HepG2 (cell line): ENCODE measurements around the gene DPM1. TPM values are rescaled to one million over a fixed set of nuclear protein-coding genes. Genes with fewer than 3 reads are reported as not detected.
A peak's percentile ranks its signal among the peaks of the same experiment; 100 is the strongest.

Source experiments
- ATAC-seq: fragments of 200-7000 bp; cut with Tn5 transposase; 3 replicates; pipeline ENCODE4 v1.9.1; 2020; ENCODE audit warnings: mild to moderate bottlenecking, moderate library complexity
- BruUV-seq: library from RNA; stranded (reverse); fragments of 400-500 nt; replicated peaks from 2 replicates; lab custom pipeline; 2021; lab: Mats Ljungman, UMichigan
- CTCF ChIA-PET: fragments of 300-600 bp; formaldehyde crosslinking; extraction: SDS; loops from one replicate; lab custom pipeline; 2021; ENCODE audit warnings: low total read pairs, inconsistent platforms, low intra/inter-chr PET ratio; lab: Yijun Ruan, JAX
- POLR2A ChIA-PET: fragments of 350-600 bp; sonication (Branson Sonifier 250); formaldehyde crosslinking; loops from one replicate; lab custom pipeline; 2020; ENCODE audit warnings: antibody characterized with exemption, inconsistent platforms; lab: Yijun Ruan, JAX
- DNase-seq: peaks from one replicate; pipeline ENCODE4 v3.0.0-alpha.2; 2015; ENCODE audit warnings: low spot score
- FAIRE-seq: peaks from 3 replicates; lab custom pipeline; 2011; peaks lifted over from hg19 to GRCh38; lab: Jason Lieb, UNC
- H2AFZ ChIP-seq: one replicate; pipeline ENCODE4 v1.6.1; 2011; ENCODE audit warnings: low read length, inconsistent platforms
- H3K27ac ChIP-seq: fragments of 300-600 bp; 3 replicates; pipeline ENCODE4 v1.8.0; 2011; ENCODE audit warnings: mixed run types, mild to moderate bottlenecking, mixed read lengths, low read length, inconsistent platforms; ENCODE audit not compliant: insufficient read depth; ENCODE audit errors: extremely low read length
- H3K27me3 ChIP-seq, 2 experiments: fragments of 200-600 bp in 1 of 2; 2 replicates in 1 of 2; 3 replicates in 1 of 2; pipeline versions ENCODE4 v1.6.0 to v1.8.0; 2011; ENCODE audit warnings: low read length in 2 of 2, mild to moderate bottlenecking in 2 of 2, moderate library complexity in 2 of 2, inconsistent platforms in 1 of 2; ENCODE audit not compliant: insufficient read depth in 2 of 2, control insufficient read depth in 1 of 2
- H3K36me3 ChIP-seq, 2 experiments: fragments of 200-600 bp in 1 of 2; replicated peaks in 1 of 2; 2 replicates in 1 of 2; 3 replicates in 1 of 2; pipeline versions ENCODE4 v1.5.1 to v1.8.0; 2011; ENCODE audit warnings: low read length in 2 of 2, inconsistent platforms in 1 of 2; ENCODE audit not compliant: insufficient read depth in 2 of 2, control insufficient read depth in 1 of 2
- H3K4me1 ChIP-seq: 2 replicates; pipeline ENCODE4 v1.5.1; 2012; ENCODE audit warnings: low read length, inconsistent platforms; ENCODE audit not compliant: insufficient read depth
- H3K4me2 ChIP-seq: 2 replicates; pipeline ENCODE4 v1.6.0; 2011; ENCODE audit warnings: low read depth, low read length, inconsistent platforms
- H3K4me3 ChIP-seq, 3 experiments: fragments of 200-600 bp in 1 of 3; sonication (generic), shearing (Covaris generic) in 1 of 3; replicated peaks in 1 of 3; 2 replicates each; pipeline ENCODE4 v1.5.1; 2011 to 2016; ENCODE audit warnings: low read length in 3 of 3, inconsistent platforms in 2 of 3, low read depth in 2 of 3, mild to moderate bottlenecking in 2 of 3, control low read depth in 1 of 3, mixed read lengths in 1 of 3; ENCODE audit not compliant: insufficient read depth in 1 of 3
- H3K79me2 ChIP-seq: one replicate; pipeline ENCODE4 v1.6.1; 2011; ENCODE audit warnings: low read length, inconsistent platforms; ENCODE audit not compliant: insufficient read depth
- H3K9ac ChIP-seq: 2 replicates; pipeline ENCODE4 v1.6.0; 2011; ENCODE audit warnings: mild to moderate bottlenecking, low read depth, low read length, inconsistent platforms; ENCODE audit not compliant: insufficient read depth
- H3K9me3 ChIP-seq: 2 replicates; pipeline ENCODE4 v1.5.1; 2012; ENCODE audit warnings: mild to moderate bottlenecking, low read length
- H4K20me1 ChIP-seq: 2 replicates; pipeline ENCODE4 v1.6.0; 2011; ENCODE audit warnings: inconsistent platforms, mild to moderate bottlenecking, low read length, moderate library complexity; ENCODE audit not compliant: insufficient read depth
- CC2D1A ChIP-seq: sonication (generic); formaldehyde crosslinking; IDR thresholded peaks from 2 replicates; pipeline ENCODE4 v1.8.1; 2023; ENCODE audit warnings: mild to moderate bottlenecking, missing genetic modification reagents
- EED ChIP-seq: sonication (generic); formaldehyde crosslinking; IDR thresholded peaks from 2 replicates; pipeline ENCODE4 v1.5.0; 2020; ENCODE audit warnings: mild to moderate bottlenecking, missing genetic modification reagents
- HNRNPUL1 ChIP-seq: fragments of 200-400 bp; formaldehyde crosslinking; IDR thresholded peaks from 2 replicates; pipeline ENCODE4 v1.6.1; 2017; ENCODE audit warnings: low read depth, mild to moderate bottlenecking, low read length, moderate library complexity
- JUNB ChIP-seq: sonication (generic); formaldehyde crosslinking; IDR thresholded peaks from 2 replicates; pipeline ENCODE4 v1.8.0; 2022; ENCODE audit warnings: missing genetic modification reagents, mild to moderate bottlenecking, borderline replicate concordance
- MXD4 ChIP-seq: IDR thresholded peaks from 2 replicates; pipeline ENCODE4 v1.6.1; 2016; ENCODE audit warnings: mild to moderate bottlenecking, missing biosample characterization, missing genetic modification reagents
- MYC ChIP-seq: sonication (generic); formaldehyde crosslinking; IDR thresholded peaks from 2 replicates; pipeline ENCODE4 v1.9.0; 2021; ENCODE audit warnings: missing genetic modification reagents, borderline replicate concordance
- NAIF1 ChIP-seq: sonication (generic); formaldehyde crosslinking; IDR thresholded peaks from 2 replicates; pipeline ENCODE4 v1.5.0; 2020; ENCODE audit warnings: mild to moderate bottlenecking, missing genetic modification reagents, borderline replicate concordance
- SRY ChIP-seq: sonication (generic); formaldehyde crosslinking; IDR thresholded peaks from 2 replicates; pipeline ENCODE4 v1.8.0; 2022; ENCODE audit warnings: mild to moderate bottlenecking, missing genetic modification reagents
- TMF1 ChIP-seq: sonication (generic); formaldehyde crosslinking; IDR thresholded peaks from 2 replicates; pipeline ENCODE4 v1.8.1; 2022; ENCODE audit warnings: low read depth, missing genetic modification reagents
- ZFYVE20 ChIP-seq: sonication (generic); formaldehyde crosslinking; IDR thresholded peaks from 2 replicates; pipeline ENCODE4 v1.8.0; 2023; ENCODE audit warnings: low read depth, mild to moderate bottlenecking, moderate library complexity, missing genetic modification reagents, borderline replicate concordance
- ZNF101 ChIP-seq: sonication (generic); formaldehyde crosslinking; IDR thresholded peaks from 2 replicates; pipeline ENCODE4 v1.4.0; 2020; ENCODE audit warnings: mild to moderate bottlenecking, low read depth, missing genetic modification reagents, borderline replicate concordance
- ZNF484 ChIP-seq: sonication (generic); formaldehyde crosslinking; IDR thresholded peaks from 2 replicates; pipeline ENCODE4 v1.5.1; 2020; ENCODE audit warnings: mild to moderate bottlenecking, low read depth, missing genetic modification reagents, borderline replicate concordance
- ZNF674 ChIP-seq: sonication (generic); formaldehyde crosslinking; IDR thresholded peaks from 2 replicates; pipeline ENCODE4 v1.5.0; 2020; ENCODE audit warnings: low read depth, mild to moderate bottlenecking, missing genetic modification reagents
- ZNF7 ChIP-seq: IDR thresholded peaks from 2 replicates; pipeline ENCODE4 v1.6.1; 2016; ENCODE audit warnings: missing biosample characterization, missing genetic modification reagents
- WGBS: methylation state at CpG from one replicate; pipeline ENCODE4 v1.1.6; 2017; ENCODE audit warnings: low lambda C conversion rate; 5-methylcytosine and 5-hydroxymethylcytosine counted together
- in situ Hi-C: cut with HindIII; loops from 2 replicates; pipeline ENCODE4 v1.10.0; 2017; ENCODE audit warnings: low pct_unique_long_range_greater_than_20kb; ENCODE audit not compliant: extremely low pct_ligation_motif_present
- intact Hi-C: fragments of 100-400 bp; cut with micrococcal nuclease; formaldehyde crosslinking; loops from one replicate; pipeline ENCODE4 v1.10.0; 2022; ENCODE audit not compliant: unreplicated experiment
- polyA plus RNA-seq, 8 experiments: library from polyadenylated mRNA; depleted of rRNA in 3 of 8; stranded (reverse) in 7 of 8; unstranded in 1 of 8; fragments of >200 nt; fragmentation: Illumina TruSeq in 4 of 8; extraction: Trizol in 4 of 8; gene quantifications; 2 replicates each; pipeline versions ENCODE4 v1.2.1 to v1.2.3, GENCODE V29; 2011 to 2016; ENCODE audit warnings: low read depth in 4 of 8, missing spikeins in 1 of 8, mixed read lengths in 1 of 8; ENCODE audit not compliant: insufficient read depth in 1 of 8
- total RNA-seq, 5 experiments: library from RNA; depleted of rRNA; stranded (reverse); fragments of >200 nt; fragmentation: Illumina TruSeq; extraction: Trizol; gene quantifications; 2 replicates each; pipeline ENCODE4 v1.2.3, GENCODE V29; 2016; ENCODE audit warnings: low read depth in 1 of 5
- TF ChIP-seq, protein P1 (sequence below): sonication (generic); formaldehyde crosslinking; IDR thresholded peaks from 2 replicates; pipeline ENCODE4 v1.4.0; 2020; ENCODE audit warnings: missing genetic modification reagents, mild to moderate bottlenecking, borderline replicate concordance
- TF ChIP-seq, protein P2 (sequence below): sonication (generic); formaldehyde crosslinking; IDR thresholded peaks from 2 replicates; pipeline ENCODE4 v1.4.0; 2020; ENCODE audit warnings: low read depth, mild to moderate bottlenecking, missing genetic modification reagents
- TF ChIP-seq, protein P3 (sequence below): sonication (generic); formaldehyde crosslinking; IDR thresholded peaks from 2 replicates; pipeline ENCODE4 v1.4.0; 2020; ENCODE audit warnings: missing genetic modification reagents
- TF ChIP-seq, protein P4 (sequence below): sonication (generic); formaldehyde crosslinking; IDR thresholded peaks from 2 replicates; pipeline ENCODE4 v1.5.1; 2020; ENCODE audit warnings: missing genetic modification reagents, mild to moderate bottlenecking, borderline replicate concordance

Gene DPM1
- total and polyA plus RNA-seq, 2 of the 13 experiments (the other 11 are each of a cell fraction or from before 2014, with no cell fraction given) = 83.2 to 161 TPM

DNA sequence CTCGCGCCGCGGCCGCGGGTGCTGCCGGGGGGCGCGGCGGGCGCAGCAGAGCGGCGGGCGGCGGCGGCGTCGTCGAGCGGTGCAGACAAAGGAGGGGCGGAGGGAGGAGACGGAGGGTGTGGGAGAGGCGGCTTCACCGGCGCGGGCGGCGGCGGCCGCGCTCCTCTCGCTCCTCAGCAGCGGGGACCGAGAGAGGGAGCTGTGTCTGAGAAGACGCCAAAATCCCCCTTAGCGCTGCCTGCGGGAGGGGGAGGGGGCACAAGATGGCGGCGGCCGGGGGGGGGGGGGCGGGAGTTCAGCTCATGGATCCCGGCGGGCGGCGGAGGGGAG is 27.4 kb downstream of the DPM1 start:
- DNase-seq = no peak
- in situ Hi-C loops (loop anchor here (10.0 kb wide), 1 partner anchor 136 kb away; the partner anchor contains the start of gene BCAS4), intact Hi-C loops (no loop called here)
- ChIA-PET POLR2A (interaction anchor here (0.6 to 4.3 kb wide), 16 partner anchors 9 to 141 kb away, joined by 3 to 87 read pairs (median 4); partner anchors contain the start of genes BCAS4, DPM1 and MOCS3), CTCF (interaction anchor here (4.7 kb wide), 1 partner anchor 136 kb away, joined by 62 read pairs; the partner anchor contains the start of gene BCAS4)
- peaks cover 44% of the 10 kb centered on the region for H3K79me2 ChIP-seq
- peak overlapping the region; percentile 84 for H3K9ac ChIP-seq
- H4K20me1 ChIP-seq = peaks cover 33% of the 10 kb centered on the region
- no peaks in the 10 kb centered on the region for H3K27me3 ChIP-seq
- H2AFZ ChIP-seq = no peak overlapping the region
- H3K27ac ChIP-seq = peak overlapping the region; percentile 78
- H3K9me3 ChIP-seq = no peaks in the 10 kb centered on the region
- no peak for FAIRE-seq
- no TSS peak for BruUV-seq
- peaks cover 31% of the 10 kb centered on the region for H3K4me1 ChIP-seq
- H3K4me3 ChIP-seq = peak overlapping the region; percentile 45 to 97 (median 96); a peak in 4 of 6 replicates
- peak overlapping the region; percentile 40 for H3K4me2 ChIP-seq
- WGBS = 3% methylated on average over 22 of the region's 45 CpGs
- H3K36me3 ChIP-seq = peaks cover 14 to 44% of the 10 kb centered on the region in 2 experiments
- ATAC-seq = peak; percentile 15
- TF ChIP-seq CC2D1A (CRISPR knock-in tag) (no peak), ZNF484 (CRISPR knock-in tag) (no peak), MYC (CRISPR knock-in tag) (peak; percentile 14; the same call in 1 of the 2 replicates), EED (no peak), SRY (CRISPR knock-in tag) (no peak; the same call in 1 of the 2 replicates), ZNF7 (CRISPR knock-in tag) (no peak), JUNB (CRISPR knock-in tag) (no peak), ZFYVE20 (0 out of 2 replicates have a peak, but pooled peaks have one; percentile 1), NAIF1 (CRISPR knock-in tag) (no peak), MXD4 (CRISPR knock-in tag) (no peak), HNRNPUL1 (no peak), ZNF101 (no peak), TMF1 (CRISPR knock-in tag) (no peak), ZNF674 (no peak)
- TF ChIP-seq, protein P1, sequence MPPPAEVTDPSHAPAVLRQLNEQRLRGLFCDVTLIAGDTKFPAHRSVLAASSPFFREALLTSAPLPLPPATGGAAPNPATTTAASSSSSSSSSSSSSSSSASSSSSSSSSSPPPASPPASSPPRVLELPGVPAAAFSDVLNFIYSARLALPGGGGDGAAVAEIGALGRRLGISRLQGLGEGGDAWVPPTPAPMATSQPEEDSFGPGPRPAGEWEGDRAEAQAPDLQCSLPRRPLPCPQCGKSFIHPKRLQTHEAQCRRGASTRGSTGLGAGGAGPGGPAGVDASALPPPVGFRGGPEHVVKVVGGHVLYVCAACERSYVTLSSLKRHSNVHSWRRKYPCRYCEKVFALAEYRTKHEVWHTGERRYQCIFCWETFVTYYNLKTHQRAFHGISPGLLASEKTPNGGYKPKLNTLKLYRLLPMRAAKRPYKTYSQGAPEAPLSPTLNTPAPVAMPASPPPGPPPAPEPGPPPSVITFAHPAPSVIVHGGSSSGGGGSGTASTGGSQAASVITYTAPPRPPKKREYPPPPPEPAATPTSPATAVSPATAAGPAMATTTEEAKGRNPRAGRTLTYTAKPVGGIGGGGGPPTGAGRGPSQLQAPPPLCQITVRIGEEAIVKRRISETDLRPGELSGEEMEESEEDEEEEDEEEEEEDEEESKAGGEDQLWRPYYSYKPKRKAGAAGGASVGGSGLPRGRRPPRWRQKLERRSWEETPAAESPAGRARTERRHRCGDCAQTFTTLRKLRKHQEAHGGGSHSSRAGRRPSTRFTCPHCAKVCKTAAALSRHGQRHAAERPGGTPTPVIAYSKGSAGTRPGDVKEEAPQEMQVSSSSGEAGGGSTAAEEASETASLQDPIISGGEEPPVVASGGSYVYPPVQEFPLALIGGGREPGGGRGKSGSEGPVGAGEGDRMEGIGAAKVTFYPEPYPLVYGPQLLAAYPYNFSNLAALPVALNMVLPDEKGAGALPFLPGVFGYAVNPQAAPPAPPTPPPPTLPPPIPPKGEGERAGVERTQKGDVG (CRISPR knock-in tag) = no peak
- TF ChIP-seq, protein P2, sequence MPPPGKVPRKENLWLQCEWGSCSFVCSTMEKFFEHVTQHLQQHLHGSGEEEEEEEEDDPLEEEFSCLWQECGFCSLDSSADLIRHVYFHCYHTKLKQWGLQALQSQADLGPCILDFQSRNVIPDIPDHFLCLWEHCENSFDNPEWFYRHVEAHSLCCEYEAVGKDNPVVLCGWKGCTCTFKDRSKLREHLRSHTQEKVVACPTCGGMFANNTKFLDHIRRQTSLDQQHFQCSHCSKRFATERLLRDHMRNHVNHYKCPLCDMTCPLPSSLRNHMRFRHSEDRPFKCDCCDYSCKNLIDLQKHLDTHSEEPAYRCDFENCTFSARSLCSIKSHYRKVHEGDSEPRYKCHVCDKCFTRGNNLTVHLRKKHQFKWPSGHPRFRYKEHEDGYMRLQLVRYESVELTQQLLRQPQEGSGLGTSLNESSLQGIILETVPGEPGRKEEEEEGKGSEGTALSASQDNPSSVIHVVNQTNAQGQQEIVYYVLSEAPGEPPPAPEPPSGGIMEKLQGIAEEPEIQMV (CRISPR knock-in tag) = no peak
- TF ChIP-seq, protein P3, sequence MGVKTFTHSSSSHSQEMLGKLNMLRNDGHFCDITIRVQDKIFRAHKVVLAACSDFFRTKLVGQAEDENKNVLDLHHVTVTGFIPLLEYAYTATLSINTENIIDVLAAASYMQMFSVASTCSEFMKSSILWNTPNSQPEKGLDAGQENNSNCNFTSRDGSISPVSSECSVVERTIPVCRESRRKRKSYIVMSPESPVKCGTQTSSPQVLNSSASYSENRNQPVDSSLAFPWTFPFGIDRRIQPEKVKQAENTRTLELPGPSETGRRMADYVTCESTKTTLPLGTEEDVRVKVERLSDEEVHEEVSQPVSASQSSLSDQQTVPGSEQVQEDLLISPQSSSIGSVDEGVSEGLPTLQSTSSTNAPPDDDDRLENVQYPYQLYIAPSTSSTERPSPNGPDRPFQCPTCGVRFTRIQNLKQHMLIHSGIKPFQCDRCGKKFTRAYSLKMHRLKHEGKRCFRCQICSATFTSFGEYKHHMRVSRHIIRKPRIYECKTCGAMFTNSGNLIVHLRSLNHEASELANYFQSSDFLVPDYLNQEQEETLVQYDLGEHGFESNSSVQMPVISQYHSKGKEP (CRISPR knock-in tag) = no peak
- TF ChIP-seq, protein P4, sequence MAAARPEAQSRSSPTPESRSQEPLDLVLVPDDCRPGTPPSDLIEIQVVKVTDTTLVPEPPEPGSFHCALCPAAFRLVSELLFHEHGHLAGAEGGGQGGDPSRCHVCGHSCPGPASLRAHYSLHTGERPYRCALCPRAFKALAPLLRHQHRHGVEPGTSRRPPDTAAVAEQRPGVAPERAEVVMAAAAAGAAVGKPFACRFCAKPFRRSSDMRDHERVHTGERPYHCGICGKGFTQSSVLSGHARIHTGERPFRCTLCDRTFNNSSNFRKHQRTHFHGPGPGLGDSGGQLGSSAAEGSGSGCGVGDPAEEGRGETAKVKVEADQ = no peak
